ENCODE data around the gene TEX11.

GRCh38 chrX:70669120-70669519 is 239.4 kb downstream of the TEX11 start:
- TF ChIP-seq CTCF (IDR thresholded peaks at IDR 0.05), result no peak
- no peak for TF ChIP-seq EZH2phosphoT487 (IDR thresholded peaks at IDR 0.05; ENCODE audit: borderline replicate concordance, low read depth)
- TF ChIP-seq SMC3 (IDR thresholded peaks at IDR 0.05; ENCODE audit: low read depth, low read length), result no peak
- no peak for TF ChIP-seq USF2 (IDR thresholded peaks at IDR 0.05; ENCODE audit: borderline replicate concordance, low read depth, low read length)
- no peak for TF ChIP-seq REST (IDR thresholded peaks at IDR 0.05; ENCODE audit: low read depth, low read length)
- no peak for TF ChIP-seq POLR2AphosphoS5 (IDR thresholded peaks at IDR 0.05; ENCODE audit: low read depth, low read length)
- no peak for TF ChIP-seq PBX3 (IDR thresholded peaks at IDR 0.05)
- no peak for TF ChIP-seq GABPA (IDR thresholded peaks at IDR 0.05; ENCODE audit: low read depth)
- no peak for TF ChIP-seq RCOR1 (IDR thresholded peaks at IDR 0.05; ENCODE audit: low read length)
- TF ChIP-seq FOXJ3 (CRISPR knock-in tag; IDR thresholded peaks at IDR 0.05), result no peak
- no peak for TF ChIP-seq RFX5 (IDR thresholded peaks at IDR 0.05; ENCODE audit: low read length)
- no peak for TF ChIP-seq YY1 (IDR thresholded peaks at IDR 0.05; ENCODE audit: low read depth)
